Natural killer cell (primary cell): Measurements from ENCODE around the gene SEMA4C. TPM values are rescaled to one million over a fixed set of nuclear protein-coding genes. Genes with fewer than 3 reads are reported as not detected.
A peak's percentile ranks its signal among the peaks of the same experiment; 100 is the strongest.

Experiments
- ATAC-seq, 3 donors: fragments of 150-1000 bp in 2 of 3; fragments of 200-7000 bp in 1 of 3; cut with Tn5 transposase; 1 replicate in 1 of 3; 2 replicates in 2 of 3; pipeline ENCODE4 v1.10.0; 2021; ENCODE audit warnings: mild to moderate bottlenecking in 2 of 3, moderate library complexity in 2 of 3
- DNase-seq, 2 donors: peaks; one replicate each; pipeline versions ENCODE4 v3.0.0 to v3.0.0-alpha.2; 2013 to 2021; ENCODE audit warnings: mixed read lengths in 1 of 2
- H3K27ac ChIP-seq: one replicate; pipeline ENCODE4 v1.5.1; 2013; ENCODE audit warnings: mild to moderate bottlenecking, low read length
- H3K27me3 ChIP-seq: one replicate; pipeline ENCODE4 v1.6.1; 2013; ENCODE audit warnings: low read length; ENCODE audit not compliant: control insufficient read depth, insufficient read depth
- H3K36me3 ChIP-seq: one replicate; pipeline ENCODE4 v1.6.1; 2013; ENCODE audit warnings: low read length; ENCODE audit not compliant: control insufficient read depth, insufficient read depth
- H3K4me1 ChIP-seq: one replicate; pipeline ENCODE4 v1.6.1; 2013; ENCODE audit warnings: low read length; ENCODE audit not compliant: control insufficient read depth, insufficient read depth
- H3K4me3 ChIP-seq: one replicate; pipeline ENCODE4 v1.5.1; 2013; ENCODE audit warnings: low read length
- H3K9me3 ChIP-seq: one replicate; pipeline ENCODE4 v1.6.1; 2013; ENCODE audit warnings: low read length; ENCODE audit not compliant: control insufficient read depth, insufficient read depth
- H3K27ac Mint-ChIP-seq, 2 donors: one replicate each; pipeline ENCODE4 v1.8.0; 2022; ENCODE audit warnings: mild to moderate bottlenecking in 2 of 2, mixed read lengths in 2 of 2, moderate library complexity in 1 of 2
- H3K27me3 Mint-ChIP-seq, 2 donors: one replicate each; pipeline ENCODE4 v1.8.0; 2022; ENCODE audit warnings: low read depth in 2 of 2, mixed read lengths in 2 of 2
- H3K36me3 Mint-ChIP-seq: one replicate; pipeline ENCODE4 v1.8.0; 2022; ENCODE audit warnings: mixed read lengths
- H3K4me1 Mint-ChIP-seq, 2 donors: one replicate each; pipeline ENCODE4 v1.8.0; 2022; ENCODE audit warnings: mixed read lengths in 2 of 2
- H3K4me3 Mint-ChIP-seq: one replicate; pipeline ENCODE4 v1.8.0; 2022; ENCODE audit warnings: mild to moderate bottlenecking, moderate library complexity, mixed read lengths
- H3K9me3 Mint-ChIP-seq, 2 donors: one replicate each; pipeline ENCODE4 v1.8.0; 2022; ENCODE audit warnings: mixed read lengths in 2 of 2
- WGBS: methylation state at CpG from one replicate; pipeline ENCODE4 v1.1.7; 2013; ENCODE audit warnings: missing lambda C conversion rate; ENCODE audit not compliant: insufficient coverage; 5-methylcytosine and 5-hydroxymethylcytosine counted together
- intact Hi-C: fragments of 100-400 bp; cut with micrococcal nuclease; formaldehyde crosslinking; loops from one replicate; pipeline ENCODE4 v1.14.2; 2022
- total RNA-seq, 4 donors: library from RNA; stranded (reverse); fragments of 120-200 nt in 1 of 4; gene quantifications; one replicate each; pipeline versions ENCODE4 v1.2.3 to v1.2.4, GENCODE V29; 2013 to 2022
- TF ChIP-seq, protein P1 (sequence below): fragments of 200-600 bp; IDR thresholded peaks from one replicate; pipeline ENCODE4 v1.8.0; 2022; ENCODE audit warnings: antibody characterized with exemption

The SEMA4C gene
- total RNA-seq, 3 donors from 2014 or later (not counting 1 experiment from before 2014, with no cell fraction given) = 51.8 to 78.1 (median 65.8) TPM

DNA sequence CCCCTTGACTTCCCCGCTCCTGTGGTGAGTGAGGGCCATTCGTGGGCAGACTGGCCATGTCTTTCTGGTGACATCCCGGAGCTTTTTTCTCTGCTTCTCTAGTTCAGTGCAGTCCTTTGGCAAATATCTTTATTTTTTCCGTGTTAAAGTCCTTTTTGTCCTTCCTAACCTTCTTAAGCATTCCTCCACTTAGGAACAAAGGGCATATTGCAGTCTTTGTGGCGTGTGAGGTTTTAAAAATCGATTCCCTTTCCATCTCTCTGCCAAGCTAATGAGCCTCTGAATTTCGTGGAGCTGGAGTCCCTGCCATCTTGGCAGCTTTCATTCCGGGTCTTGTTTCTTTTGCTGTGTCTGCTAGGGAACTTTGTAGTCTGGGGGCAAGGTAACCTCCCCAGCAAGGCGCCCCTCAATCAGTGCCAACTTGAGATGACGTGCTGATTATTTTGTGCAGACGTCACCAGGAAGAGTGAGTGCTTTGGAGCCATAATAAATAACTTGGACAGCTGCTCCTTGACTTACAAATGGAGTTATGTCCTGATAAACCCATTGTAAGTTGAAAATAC lies 48.7 kb downstream of the SEMA4C start:
- H3K36me3 Mint-ChIP-seq = no peaks in the 10 kb centered on the region
- no peaks in the 10 kb centered on the region for H3K9me3 Mint-ChIP-seq
- H3K4me3 Mint-ChIP-seq = peak overlapping the region; percentile 17
- H3K27ac ChIP-seq = no peak overlapping the region
- no peak overlapping the region for H3K4me3 ChIP-seq
- peaks cover 49 to 57% of the 10 kb centered on the region in 2 donors for H3K4me1 Mint-ChIP-seq
- H3K9me3 ChIP-seq = no peaks in the 10 kb centered on the region
- H3K27ac Mint-ChIP-seq = no peak overlapping the region
- 93% methylated on average over 11 of the region's 11 CpGs for WGBS
- H3K4me1 ChIP-seq = peaks cover 41% of the 10 kb centered on the region
- no peaks in the 10 kb centered on the region for H3K27me3 ChIP-seq
- peaks cover 26% of the 10 kb centered on the region for H3K36me3 ChIP-seq
- intact Hi-C loops = no loop called here
- TF ChIP-seq, protein P1, sequence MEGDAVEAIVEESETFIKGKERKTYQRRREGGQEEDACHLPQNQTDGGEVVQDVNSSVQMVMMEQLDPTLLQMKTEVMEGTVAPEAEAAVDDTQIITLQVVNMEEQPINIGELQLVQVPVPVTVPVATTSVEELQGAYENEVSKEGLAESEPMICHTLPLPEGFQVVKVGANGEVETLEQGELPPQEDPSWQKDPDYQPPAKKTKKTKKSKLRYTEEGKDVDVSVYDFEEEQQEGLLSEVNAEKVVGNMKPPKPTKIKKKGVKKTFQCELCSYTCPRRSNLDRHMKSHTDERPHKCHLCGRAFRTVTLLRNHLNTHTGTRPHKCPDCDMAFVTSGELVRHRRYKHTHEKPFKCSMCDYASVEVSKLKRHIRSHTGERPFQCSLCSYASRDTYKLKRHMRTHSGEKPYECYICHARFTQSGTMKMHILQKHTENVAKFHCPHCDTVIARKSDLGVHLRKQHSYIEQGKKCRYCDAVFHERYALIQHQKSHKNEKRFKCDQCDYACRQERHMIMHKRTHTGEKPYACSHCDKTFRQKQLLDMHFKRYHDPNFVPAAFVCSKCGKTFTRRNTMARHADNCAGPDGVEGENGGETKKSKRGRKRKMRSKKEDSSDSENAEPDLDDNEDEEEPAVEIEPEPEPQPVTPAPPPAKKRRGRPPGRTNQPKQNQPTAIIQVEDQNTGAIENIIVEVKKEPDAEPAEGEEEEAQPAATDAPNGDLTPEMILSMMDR = no peak
- H3K27me3 Mint-ChIP-seq = no peaks in the 10 kb centered on the region
- ATAC-seq (no peak), DNase-seq (no peak)

DNA sequence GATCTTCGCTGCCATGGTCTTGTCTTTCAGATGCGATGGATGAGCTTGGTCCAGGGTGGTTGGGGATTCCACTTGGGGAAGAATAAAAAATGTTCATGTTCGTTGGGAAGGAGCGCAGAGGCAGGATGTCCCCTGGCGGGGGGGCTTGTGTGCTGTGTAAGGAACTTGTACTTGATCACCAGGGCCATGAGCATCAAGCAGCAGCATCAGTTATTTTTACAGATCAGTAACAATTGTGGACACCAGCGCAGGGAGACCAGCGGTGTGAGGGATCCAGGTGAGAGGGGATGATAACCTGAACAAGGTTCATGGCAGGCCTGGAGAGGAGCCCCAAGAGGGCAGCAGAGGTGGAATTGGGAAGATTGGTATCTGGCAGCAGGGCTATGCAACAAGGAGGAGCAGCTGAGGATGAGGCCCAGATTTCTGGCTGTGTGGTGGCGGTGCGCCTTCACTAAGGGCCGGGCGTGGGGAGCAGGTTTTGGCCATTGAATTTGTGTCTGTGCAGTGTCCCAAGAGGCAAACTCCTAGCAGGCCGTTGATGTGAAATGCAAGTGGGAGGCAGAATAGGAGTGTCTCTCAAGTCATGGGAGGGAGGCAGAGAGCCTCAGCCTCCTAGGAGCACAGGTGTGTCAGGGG lies 49.9 kb downstream of the SEMA4C start:
- H3K27me3 ChIP-seq = no peaks in the 10 kb centered on the region
- Mint-ChIP-seq H3K4me3 (peak overlapping the region; percentile 10), H3K27ac (peak overlapping the region in 1 of 2 donors; percentile 63), H3K36me3 (no peaks in the 10 kb centered on the region), H3K4me1 (peaks cover 55 to 63% of the 10 kb centered on the region in 2 donors), H3K9me3 (no peaks in the 10 kb centered on the region), H3K27me3 (no peaks in the 10 kb centered on the region)
- no peak overlapping the region for H3K4me3 ChIP-seq
- peaks cover 46% of the 10 kb centered on the region for H3K4me1 ChIP-seq
- H3K27ac ChIP-seq = no peak overlapping the region
- H3K36me3 ChIP-seq = peaks cover 18% of the 10 kb centered on the region
- intact Hi-C loops = loop anchor here (5.0 kb wide), 2 partner anchors 37 to 142 kb away; partner anchors contain the start of gene ANKRD39
- 95% methylated on average over 12 of the region's 12 CpGs for WGBS
- ATAC-seq (no peak), DNase-seq (no peak)
- no peaks in the 10 kb centered on the region for H3K9me3 ChIP-seq
- TF ChIP-seq, protein P1 = no peak

DNA sequence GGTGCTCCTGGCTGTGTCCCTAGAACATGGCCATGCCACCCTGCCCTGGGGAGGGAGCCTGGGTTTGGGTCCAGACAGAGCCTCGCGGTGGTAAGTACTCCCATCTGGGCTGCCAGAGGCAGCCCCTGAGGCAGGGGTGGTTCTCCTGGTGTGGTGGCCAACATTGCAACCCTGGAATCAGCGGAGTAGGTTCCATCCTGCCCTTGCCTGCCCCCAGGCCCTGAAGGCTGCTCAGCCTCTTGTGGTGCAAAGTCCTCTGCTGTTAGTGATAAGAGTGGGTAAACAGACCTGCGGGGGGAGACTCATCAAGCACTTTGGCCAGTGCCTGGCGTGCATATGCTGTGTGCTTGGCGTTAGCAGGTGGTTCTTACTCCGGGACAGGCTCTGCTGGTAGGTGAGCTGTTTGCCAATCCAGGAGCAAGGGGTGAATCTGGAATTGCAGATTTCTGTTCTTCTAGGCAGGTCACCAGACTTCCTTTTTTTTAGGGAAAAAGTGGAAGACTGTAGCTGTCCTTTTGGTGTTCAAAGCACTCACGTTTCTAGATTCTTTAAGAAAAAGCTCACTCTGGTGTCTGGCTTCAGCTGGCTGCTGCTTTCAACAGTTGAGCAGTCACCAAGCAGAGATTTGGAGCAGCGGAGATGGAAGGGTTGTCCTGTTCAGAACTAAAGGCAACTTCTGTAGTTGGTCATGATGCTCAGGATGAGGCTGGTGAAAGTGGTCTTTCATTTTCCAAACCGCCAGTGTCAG lies 50.6 kb downstream of the SEMA4C start:
- Mint-ChIP-seq H3K4me1 (peaks cover 58 to 61% of the 10 kb centered on the region in 2 donors), H3K27me3 (no peaks in the 10 kb centered on the region), H3K9me3 (no peaks in the 10 kb centered on the region), H3K36me3 (no peaks in the 10 kb centered on the region), H3K4me3 (peak overlapping the region; percentile 88), H3K27ac (peak overlapping the region in 1 of 2 donors; percentile 63)
- no peak overlapping the region for H3K27ac ChIP-seq
- no peaks in the 10 kb centered on the region for H3K9me3 ChIP-seq
- H3K27me3 ChIP-seq = no peaks in the 10 kb centered on the region
- peaks cover 46% of the 10 kb centered on the region for H3K4me1 ChIP-seq
- no peak overlapping the region for H3K4me3 ChIP-seq
- H3K36me3 ChIP-seq = peaks cover 17% of the 10 kb centered on the region
- intact Hi-C loops = loop anchor here (5.0 kb wide), 2 partner anchors 38 to 143 kb away; partner anchors contain the start of gene ANKRD39
- TF ChIP-seq, protein P1 = no peak
- WGBS = 84% methylated on average over 10 of the region's 10 CpGs
- DNase-seq (no peak), ATAC-seq (no peak)
